PFSK-1 (cell line): ENCODE measurements around the gene TRIM29.

Experiments
- FOXP2 ChIP-seq: optimal IDR thresholded peaks from 2 replicates; pipeline ENCODE3; 2011; ENCODE audit warnings: borderline replicate concordance, control low read depth, inconsistent platforms; ENCODE audit not compliant: insufficient read depth; ENCODE audit errors: extremely low read length, extremely low read depth
- POLR2AphosphoS5 ChIP-seq: IDR thresholded peaks from 2 replicates; pipeline ENCODE4 v1.6.1; 2012; ENCODE audit warnings: low read depth, mild to moderate bottlenecking, control low read depth, low read length, moderate library complexity
- REST ChIP-seq, 2 experiments: IDR thresholded peaks; 2 replicates each; pipeline versions ENCODE4 v1.6.1 to v1.8.0; 2011 to 2012; ENCODE audit warnings: low read depth in 2 of 2, low read length in 2 of 2, control low read depth in 1 of 2, inconsistent platforms in 1 of 2, mild to moderate bottlenecking in 1 of 2, moderate library complexity in 1 of 2; ENCODE audit not compliant: insufficient read depth in 1 of 2
- SIN3A ChIP-seq: IDR thresholded peaks from 2 replicates; pipeline ENCODE4 v1.6.1; 2012; ENCODE audit warnings: mild to moderate bottlenecking, low read length, moderate library complexity, borderline replicate concordance; ENCODE audit not compliant: insufficient read depth
- TAF1 ChIP-seq: IDR thresholded peaks from 2 replicates; pipeline ENCODE4 v1.6.1; 2012; ENCODE audit warnings: low read length, control low read depth, borderline replicate concordance; ENCODE audit not compliant: insufficient read depth

The TRIM29 gene

GRCh38 chr11:120170741-120171261, 32.9 kb upstream of the TRIM29 start:
- no peak for TF ChIP-seq SIN3A
- TF ChIP-seq POLR2AphosphoS5 = no peak
- no peak for TF ChIP-seq FOXP2
- no peak for TF ChIP-seq TAF1
- TF ChIP-seq REST (IDR thresholded peaks at IDR 0.05; ENCODE audit: insufficient read depth in 1 of 2, low read depth in 2 of 2, low read length in 2 of 2) = no peak

GRCh38 chr11:120169981-120170698, 32.2 kb upstream of the TRIM29 start:
- no peak for TF ChIP-seq SIN3A
- TF ChIP-seq TAF1 = no peak
- no peak for TF ChIP-seq REST (IDR thresholded peaks at IDR 0.05; ENCODE audit: insufficient read depth in 1 of 2, low read depth in 2 of 2, low read length in 2 of 2)
- TF ChIP-seq POLR2AphosphoS5 = no peak
- no peak for TF ChIP-seq FOXP2

GRCh38 chr11:120168960-120169681, 31.2 kb upstream of the TRIM29 start:
- TF ChIP-seq POLR2AphosphoS5 = no peak
- 0 out of 4 replicates have a peak, but pooled peaks of 1 of the 2 experiments have one; percentile 26 for TF ChIP-seq REST (IDR thresholded peaks at IDR 0.05; ENCODE audit: insufficient read depth in 1 of 2, low read depth in 2 of 2, low read length in 2 of 2)
- TF ChIP-seq FOXP2 = peak; percentile 90

- TF ChIP-seq FOXP2 (no peak), TAF1 (no peak), SIN3A (no peak), REST (IDR thresholded peaks at IDR 0.05; ENCODE audit: insufficient read depth in 1 of 2, low read depth in 2 of 2, low read length in 2 of 2) (no peak), POLR2AphosphoS5 (no peak)
Observed at GRCh38 chr11:120168108-120168959, 30.4 kb upstream of the TRIM29 start.
